ENCODE data around the gene ARAP1. TPM values are rescaled to one million over a fixed set of nuclear protein-coding genes. Genes with fewer than 3 reads are reported as not detected.

Gene ARAP1
- polyA plus RNA-seq, 3 donors, result 48.7 to 487 (median 79.0) TPM

- DNase-seq, result peak in 1 of 3 donors; percentile 36
- Histone ChIP-seq H3K27me3 (ENCODE audit: control insufficient read depth in 2 of 2, insufficient read depth in 2 of 2, low read length in 2 of 2) (no peaks in the 10 kb centered on the region), H3K4me1 (ENCODE audit: control insufficient read depth in 1 of 2, insufficient read depth in 2 of 2, low read length in 2 of 2) (peaks cover 88 to 98% of the 10 kb centered on the region in 2 donors), H2AFZ (ENCODE audit: insufficient read depth, low read depth, low read length, poor library complexity, severe bottlenecking) (no peak overlapping the region), H3K27ac (ENCODE audit: low read depth in 1 of 2, low read length in 2 of 2) (peak overlapping the region; percentile 75 to 85), H3K9me3 (replicated peaks in 1 of 2; ENCODE audit: control insufficient read depth in 1 of 2, insufficient read depth in 1 of 2, low read length in 2 of 2) (no peaks in the 10 kb centered on the region), H3K36me3 (replicated peaks in 1 of 2; ENCODE audit: control insufficient read depth in 1 of 2, insufficient read depth in 2 of 2, low read length in 2 of 2) (peaks cover 54 to 81% of the 10 kb centered on the region in 2 donors), H3K4me2 (replicated peaks; ENCODE audit: extremely low read depth, low read length, poor library complexity, severe bottlenecking) (peak overlapping the region; percentile 94), H4K20me1 (ENCODE audit: insufficient read depth, low read length) (peaks cover 100% of the 10 kb centered on the region), H3K4me3 (replicated peaks in 1 of 3; ENCODE audit: low read depth in 2 of 3, low read length in 3 of 3) (peak overlapping the region in 1 of 3 experiments; percentile 4), H3K9ac (ENCODE audit: insufficient read depth, low read length, poor library complexity, severe bottlenecking) (no peak overlapping the region), H3K79me2 (ENCODE audit: insufficient read depth, low read length) (peaks cover 100% of the 10 kb centered on the region)
- no peaks in the 10 kb centered on the region for H3K9me3 Mint-ChIP-seq
- peaks cover 0 to 2% (median 0%) of the 10 kb centered on the region in 3 donors for H3K27me3 Mint-ChIP-seq (ENCODE audit: low read depth in 3 of 3)
- H3K4me3 Mint-ChIP-seq, result no peak overlapping the region
- H3K36me3 Mint-ChIP-seq, result peaks cover 81 to 90% of the 10 kb centered on the region in 2 donors
- H3K27ac Mint-ChIP-seq, result peak overlapping the region; percentile 88 to 98 (median 96)
- TF ChIP-seq, protein P1, sequence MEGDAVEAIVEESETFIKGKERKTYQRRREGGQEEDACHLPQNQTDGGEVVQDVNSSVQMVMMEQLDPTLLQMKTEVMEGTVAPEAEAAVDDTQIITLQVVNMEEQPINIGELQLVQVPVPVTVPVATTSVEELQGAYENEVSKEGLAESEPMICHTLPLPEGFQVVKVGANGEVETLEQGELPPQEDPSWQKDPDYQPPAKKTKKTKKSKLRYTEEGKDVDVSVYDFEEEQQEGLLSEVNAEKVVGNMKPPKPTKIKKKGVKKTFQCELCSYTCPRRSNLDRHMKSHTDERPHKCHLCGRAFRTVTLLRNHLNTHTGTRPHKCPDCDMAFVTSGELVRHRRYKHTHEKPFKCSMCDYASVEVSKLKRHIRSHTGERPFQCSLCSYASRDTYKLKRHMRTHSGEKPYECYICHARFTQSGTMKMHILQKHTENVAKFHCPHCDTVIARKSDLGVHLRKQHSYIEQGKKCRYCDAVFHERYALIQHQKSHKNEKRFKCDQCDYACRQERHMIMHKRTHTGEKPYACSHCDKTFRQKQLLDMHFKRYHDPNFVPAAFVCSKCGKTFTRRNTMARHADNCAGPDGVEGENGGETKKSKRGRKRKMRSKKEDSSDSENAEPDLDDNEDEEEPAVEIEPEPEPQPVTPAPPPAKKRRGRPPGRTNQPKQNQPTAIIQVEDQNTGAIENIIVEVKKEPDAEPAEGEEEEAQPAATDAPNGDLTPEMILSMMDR (IDR thresholded peaks at IDR 0.05), result no peak
- peaks cover 93% of the 10 kb centered on the region for H3K4me1 Mint-ChIP-seq
- 66% methylated on average over 6 of the region's 9 CpGs for WGBS (ENCODE audit: insufficient coverage)
- intact Hi-C loops (cut with micrococcal nuclease), result loop anchor here (2.0 to 5.0 kb wide), 4 partner anchors 34 to 91 kb away; partner anchors contain the start of gene ATG16L2 (in 2 of the 2)
These were observed 28.7 kb downstream of the ARAP1 start for GRCh38 chr11:72723508-72723907.

DNA sequence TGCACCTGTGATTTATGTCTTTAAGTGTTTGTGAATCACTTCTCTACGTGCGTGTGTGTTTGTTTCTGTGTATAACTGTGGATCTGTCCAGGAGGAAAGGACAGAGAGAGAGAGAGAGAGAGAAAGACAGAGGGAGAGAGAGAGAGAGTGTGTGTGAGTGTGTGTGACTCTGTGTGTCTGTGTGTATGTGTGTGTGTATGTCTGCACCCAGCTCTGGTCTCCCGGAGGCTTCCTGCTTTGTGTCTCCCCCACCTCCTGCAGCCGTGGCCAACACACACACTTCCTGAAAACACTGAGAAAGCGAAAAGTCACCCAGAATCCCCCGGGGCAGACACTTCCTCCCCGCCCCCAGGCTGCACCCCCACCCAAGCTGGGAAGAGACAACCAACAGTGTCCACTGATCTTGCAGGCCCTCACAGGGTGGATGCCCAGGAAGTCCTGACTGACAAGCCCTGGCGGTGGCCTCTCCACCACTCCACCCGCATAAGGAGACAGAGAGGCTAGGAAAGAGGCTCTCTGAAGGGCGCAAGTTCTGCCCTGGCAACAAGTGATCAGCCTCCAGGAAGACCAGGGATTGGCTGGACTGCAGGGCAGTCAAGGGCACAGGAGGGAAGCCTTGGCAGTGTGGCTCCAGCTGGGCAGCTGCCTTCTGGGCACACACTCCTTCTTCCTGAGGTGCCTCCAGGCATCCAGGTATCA is 30.0 kb downstream of the ARAP1 start:
- TF ChIP-seq, protein P1 (IDR thresholded peaks at IDR 0.05), result no peak
- peaks cover 100% of the 10 kb centered on the region for H3K79me2 ChIP-seq (ENCODE audit: insufficient read depth, low read length)
- intact Hi-C loops (cut with micrococcal nuclease), result loop anchor here (2.0 to 5.0 kb wide), 4 partner anchors 35 to 93 kb away; partner anchors contain the start of gene ATG16L2 (in 2 of the 2)
- Mint-ChIP-seq H3K9me3 (no peaks in the 10 kb centered on the region), H3K27ac (peak overlapping the region; percentile 88 to 98 (median 96)), H3K4me3 (peak overlapping the region; percentile 90 to 99), H3K36me3 (peaks cover 79 to 87% of the 10 kb centered on the region in 2 donors), H3K4me1 (peaks cover 93% of the 10 kb centered on the region), H3K27me3 (ENCODE audit: low read depth in 3 of 3) (peaks cover 0 to 2% (median 0%) of the 10 kb centered on the region in 3 donors)
- H2AFZ ChIP-seq (ENCODE audit: insufficient read depth, low read depth, low read length, poor library complexity, severe bottlenecking), result no peak overlapping the region
- H3K27ac ChIP-seq (ENCODE audit: low read depth in 1 of 2, low read length in 2 of 2), result peak overlapping the region; percentile 75 to 85
- peak; percentile 92 to 96 (median 94) for DNase-seq
- peak overlapping the region; percentile 94 for H3K4me2 ChIP-seq (replicated peaks; ENCODE audit: extremely low read depth, low read length, poor library complexity, severe bottlenecking)
- H3K27me3 ChIP-seq (ENCODE audit: control insufficient read depth in 2 of 2, insufficient read depth in 2 of 2, low read length in 2 of 2), result no peaks in the 10 kb centered on the region
- peak overlapping the region; percentile 64 for H3K9ac ChIP-seq (ENCODE audit: insufficient read depth, low read length, poor library complexity, severe bottlenecking)
- peaks cover 100% of the 10 kb centered on the region for H4K20me1 ChIP-seq (ENCODE audit: insufficient read depth, low read length)
- H3K4me1 ChIP-seq (ENCODE audit: control insufficient read depth in 1 of 2, insufficient read depth in 2 of 2, low read length in 2 of 2), result peaks cover 90 to 98% of the 10 kb centered on the region in 2 donors
- H3K36me3 ChIP-seq (replicated peaks in 1 of 2; ENCODE audit: control insufficient read depth in 1 of 2, insufficient read depth in 2 of 2, low read length in 2 of 2), result peaks cover 51 to 79% of the 10 kb centered on the region in 2 donors
- 0% methylated on average over 7 of the region's 10 CpGs for WGBS (ENCODE audit: insufficient coverage)
- H3K4me3 ChIP-seq (replicated peaks in 1 of 3; ENCODE audit: low read depth in 2 of 3, low read length in 3 of 3), result peak overlapping the region; percentile 64 to 85 (median 66)
- no peaks in the 10 kb centered on the region for H3K9me3 ChIP-seq (replicated peaks in 1 of 2; ENCODE audit: control insufficient read depth in 1 of 2, insufficient read depth in 1 of 2, low read length in 2 of 2)
